ENCODE measurements around the gene NISCH. TPM values are rescaled to one million over a fixed set of nuclear protein-coding genes. Genes with fewer than 3 reads are reported as not detected.

NISCH gene
- total RNA-seq, 2 experiments from 2014 or later, result 55.0 to 57.3 TPM

- Mint-ChIP-seq H3K4me3 (peak overlapping the region; percentile 81), H3K27ac (peak overlapping the region; percentile 48), H3K27me3 (peaks cover 3% of the 10 kb centered on the region), H3K4me1 (peaks cover 35% of the 10 kb centered on the region), H3K9me3 (no peaks in the 10 kb centered on the region), H3K36me3 (peaks cover 23% of the 10 kb centered on the region)
- DNase-seq, result no peak
Observed at GRCh38 chr3:52534281-52535183, 79.1 kb downstream of the NISCH start.

DNA sequence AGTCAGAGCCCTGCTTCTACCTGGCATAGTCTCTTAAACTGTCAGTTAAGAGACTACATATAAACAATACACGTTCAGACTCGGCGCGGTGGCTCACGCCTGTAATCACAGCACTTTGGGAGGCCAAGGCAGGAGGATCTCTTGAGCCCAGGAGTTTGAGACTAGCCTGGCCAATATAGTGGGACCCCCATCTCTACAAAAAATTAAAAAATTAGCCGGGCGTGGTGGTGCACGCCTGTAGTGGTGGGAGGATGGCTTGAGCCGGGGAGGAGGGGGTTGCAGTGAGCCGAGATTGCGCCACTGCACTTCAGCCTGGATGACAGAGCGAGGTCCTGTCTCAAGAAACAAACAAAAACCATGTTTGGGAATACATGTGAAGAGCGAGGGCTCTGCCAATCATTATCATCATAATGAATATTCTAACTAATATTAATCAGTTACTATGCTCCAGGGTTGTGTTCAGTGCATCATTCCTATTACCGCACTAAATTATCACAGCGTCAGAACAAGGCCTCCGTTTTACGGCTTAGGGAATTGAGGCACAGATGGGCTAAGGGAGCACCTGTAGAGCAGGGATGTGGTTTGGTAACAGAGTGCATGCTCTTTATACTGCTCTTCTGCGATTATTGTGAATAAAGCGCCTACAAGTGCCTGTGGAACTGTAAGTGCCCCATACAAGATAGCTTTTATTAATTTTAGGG lies 80.2 kb downstream of the NISCH start:
- no peaks in the 10 kb centered on the region for H3K9me3 Mint-ChIP-seq
- peaks cover 41% of the 10 kb centered on the region for H3K4me1 Mint-ChIP-seq
- peak overlapping the region; percentile 99 for H3K27ac Mint-ChIP-seq
- H3K36me3 Mint-ChIP-seq, result peaks cover 26% of the 10 kb centered on the region
- peaks cover 3% of the 10 kb centered on the region for H3K27me3 Mint-ChIP-seq
- no peak for DNase-seq
- peak overlapping the region; percentile 99 for H3K4me3 Mint-ChIP-seq

DNA sequence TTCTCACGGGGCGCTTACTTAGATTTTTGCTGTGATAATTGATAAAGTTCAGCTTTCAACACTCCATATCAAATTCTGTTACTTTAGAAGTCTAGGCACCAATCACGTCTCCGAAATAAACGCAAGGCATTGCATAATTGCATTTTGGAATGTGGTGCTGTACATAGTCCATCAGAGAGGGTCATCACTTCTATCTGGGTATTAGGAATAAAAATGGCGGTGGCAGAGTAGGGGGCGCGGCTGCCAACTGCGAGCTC lies 80.6 kb downstream of the NISCH start:
- H3K27ac Mint-ChIP-seq, result peak overlapping the region; percentile 99
- H3K4me1 Mint-ChIP-seq, result peaks cover 42% of the 10 kb centered on the region

GRCh38 chr3:52536369-52537164 lies 81.2 kb downstream of the NISCH start, which contains the start of gene UQCC5:
Gene UQCC5 (plus strand): TSS chr3:52536605. CDS start chr3:52536756, 151 bp downstream.
- peaks cover 42% of the 10 kb centered on the region for H3K4me1 Mint-ChIP-seq
- peak; percentile 99 for DNase-seq
- H3K27me3 Mint-ChIP-seq, result peaks cover 3% of the 10 kb centered on the region
- H3K4me3 Mint-ChIP-seq, result peak within 1 kb of the TSS; percentile 99
- H3K27ac Mint-ChIP-seq, result peak within 1 kb of the TSS; percentile 99
- peaks cover 31% of the 10 kb centered on the region for H3K36me3 Mint-ChIP-seq
- H3K9me3 Mint-ChIP-seq, result no peaks in the 10 kb centered on the region

More for the DNA sequence above, 80.6 kb downstream of the NISCH start:
- H3K9me3 Mint-ChIP-seq, result no peaks in the 10 kb centered on the region
- peaks cover 30% of the 10 kb centered on the region for H3K36me3 Mint-ChIP-seq
- H3K4me3 Mint-ChIP-seq, result peak overlapping the region; percentile 99
- no peak for DNase-seq
- H3K27me3 Mint-ChIP-seq, result peaks cover 3% of the 10 kb centered on the region

GRCh38 chr3:52537165-52537620 lies 81.8 kb downstream of the NISCH start:
- no peak for DNase-seq
- Mint-ChIP-seq H3K27ac (peak overlapping the region; percentile 99), H3K4me1 (peaks cover 40% of the 10 kb centered on the region), H3K36me3 (peaks cover 33% of the 10 kb centered on the region), H3K9me3 (no peaks in the 10 kb centered on the region), H3K27me3 (peaks cover 3% of the 10 kb centered on the region), H3K4me3 (peak overlapping the region; percentile 99)

GRCh38 chr3:52537726-52538421 lies 82.5 kb downstream of the NISCH start:
- Mint-ChIP-seq H3K27ac (peak overlapping the region; percentile 39), H3K27me3 (peaks cover 3% of the 10 kb centered on the region), H3K4me3 (peak overlapping the region; percentile 99), H3K36me3 (peaks cover 33% of the 10 kb centered on the region), H3K4me1 (peaks cover 36% of the 10 kb centered on the region), H3K9me3 (no peaks in the 10 kb centered on the region)
- no peak for DNase-seq

DNA sequence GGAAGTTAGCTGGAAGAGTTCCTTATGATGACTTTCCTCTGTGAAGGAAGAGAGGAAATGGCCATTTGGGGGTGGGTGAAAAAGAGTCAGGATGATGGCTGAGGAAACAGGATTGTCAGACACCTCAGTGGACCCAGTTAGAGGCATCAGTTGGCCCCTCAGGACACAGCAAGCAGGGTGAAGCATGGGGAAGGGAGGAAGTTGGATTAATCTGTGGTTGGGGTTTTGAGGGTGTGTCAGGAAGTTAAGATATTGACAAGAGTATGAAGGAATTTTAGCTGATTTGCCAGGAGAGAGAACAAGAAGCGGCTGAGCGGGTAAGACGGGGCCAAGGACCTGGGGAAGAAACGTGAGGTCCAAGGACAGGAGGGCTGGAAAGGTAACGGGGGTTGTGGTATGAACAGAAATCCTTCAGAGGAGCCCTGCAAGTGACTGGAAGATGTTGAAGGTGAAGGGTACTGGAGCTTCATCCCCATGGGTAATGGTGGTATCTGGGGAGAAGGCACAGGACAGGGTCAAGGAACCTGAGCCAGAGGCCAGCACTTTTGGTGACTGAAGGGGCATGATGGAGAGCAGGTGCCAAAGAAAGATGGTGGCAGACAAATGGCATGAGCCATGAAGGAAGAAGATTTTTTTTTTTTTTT lies 83.7 kb downstream of the NISCH start:
- peaks cover 33% of the 10 kb centered on the region for H3K36me3 Mint-ChIP-seq
- peaks cover 36% of the 10 kb centered on the region for H3K4me1 Mint-ChIP-seq
- peak overlapping the region; percentile 49 for H3K27ac Mint-ChIP-seq
- H3K4me3 Mint-ChIP-seq, result peak overlapping the region; percentile 58
- no peak for DNase-seq
- H3K27me3 Mint-ChIP-seq, result peaks cover 3% of the 10 kb centered on the region
- no peaks in the 10 kb centered on the region for H3K9me3 Mint-ChIP-seq

GRCh38 chr3:52541050-52541449 lies 85.6 kb downstream of the NISCH start:
- peak overlapping the region; percentile 38 for H3K27ac Mint-ChIP-seq
- no peak overlapping the region for H3K4me3 Mint-ChIP-seq
- peaks cover 37% of the 10 kb centered on the region for H3K36me3 Mint-ChIP-seq
- no peak for DNase-seq
- peaks cover 3% of the 10 kb centered on the region for H3K27me3 Mint-ChIP-seq
- peaks cover 30% of the 10 kb centered on the region for H3K4me1 Mint-ChIP-seq
- H3K9me3 Mint-ChIP-seq, result no peaks in the 10 kb centered on the region

Other genes with a start within 250 kb of the NISCH start
- gene TLR9, start 230.0 kb upstream of the NISCH start, total RNA-seq, result 1 to 10 TPM in 1 of 2 experiments, under 1 TPM in 1; 0.85 to 1.4 TPM
- gene TWF2, start 216.4 kb upstream of the NISCH start, total RNA-seq, result 100 to 1,000 TPM; 127 to 134 TPM
- 10 to 100 TPM; 69.7 to 74.9 TPM for gene PPM1M, start 209.8 kb upstream of the NISCH start, total RNA-seq
- gene WDR82, start 177.0 kb upstream of the NISCH start, total RNA-seq, result 100 to 1,000 TPM; 121 to 123 TPM
- 10 to 100 TPM; 16.1 to 17.2 TPM for gene GLYCTK, start 167.8 kb upstream of the NISCH start, total RNA-seq
- 1 to 10 TPM; 2.6 to 3.7 TPM for gene DNAH1, start 139.3 kb upstream of the NISCH start, total RNA-seq
- gene BAP1, start 45.6 kb upstream of the NISCH start, total RNA-seq, result 100 to 1,000 TPM; 104 to 107 TPM
- 10 to 100 TPM; 15.4 to 16.6 TPM for gene PHF7, start 44.9 kb upstream of the NISCH start, total RNA-seq
- gene SEMA3G, start 10.5 kb upstream of the NISCH start, total RNA-seq, result under 1 TPM in 1 of 2 experiments, not detected in 1; 0.19 TPM
- 1 to 10 TPM; 2.9 to 4.2 TPM for gene TNNC1, start 1.6 kb upstream of the NISCH start, total RNA-seq
- under 1 TPM; 0.08 to 0.10 TPM for gene STAB1, start 39.7 kb downstream of the NISCH start, total RNA-seq
- 10 to 100 TPM; 66.6 to 73.4 TPM for gene NT5DC2, start 78.3 kb downstream of the NISCH start, total RNA-seq
- gene UQCC5, start 81.0 kb downstream of the NISCH start, total RNA-seq, result 10 to 100 TPM; 23.4 to 23.6 TPM
- 10 to 100 TPM; 61.5 to 62.1 TPM for gene PBRM1, start 230.3 kb downstream of the NISCH start, total RNA-seq
- gene GNL3, start 230.4 kb downstream of the NISCH start, total RNA-seq, result 100 to 1,000 TPM; 245 to 246 TPM